PC-3 (cell line): ENCODE measurements around the gene RERE.

Experiments
- CTCF ChIP-seq: fragments of 300-600 bp; sonication (generic); conservative IDR thresholded peaks from 2 replicates; pipeline ENCODE4 v1.5.1; 2017; ENCODE audit warnings: antibody characterized with exemption, low read depth, mild to moderate bottlenecking, low read length
- EZH2 ChIP-seq: fragments of 300-600 bp; sonication (generic); IDR thresholded peaks from one replicate; pipeline ENCODE4 v1.6.1; 2017; ENCODE audit warnings: antibody characterized with exemption, mild to moderate bottlenecking, low read length; ENCODE audit not compliant: unreplicated experiment
- EZH2phosphoT487 ChIP-seq: fragments of 300-600 bp; sonication (generic); IDR thresholded peaks from 2 replicates; pipeline ENCODE4 v1.6.1; 2018; ENCODE audit warnings: mild to moderate bottlenecking, antibody characterized with exemption, low read length, borderline replicate concordance

GRCh38 chr1:8678673-8679394, 138.6 kb downstream of the RERE start:
- no peak for TF ChIP-seq CTCF
- no peak for TF ChIP-seq EZH2
- no peak for TF ChIP-seq EZH2phosphoT487
